ENCODE measurements around the gene TEK.

TEK gene

DNA sequence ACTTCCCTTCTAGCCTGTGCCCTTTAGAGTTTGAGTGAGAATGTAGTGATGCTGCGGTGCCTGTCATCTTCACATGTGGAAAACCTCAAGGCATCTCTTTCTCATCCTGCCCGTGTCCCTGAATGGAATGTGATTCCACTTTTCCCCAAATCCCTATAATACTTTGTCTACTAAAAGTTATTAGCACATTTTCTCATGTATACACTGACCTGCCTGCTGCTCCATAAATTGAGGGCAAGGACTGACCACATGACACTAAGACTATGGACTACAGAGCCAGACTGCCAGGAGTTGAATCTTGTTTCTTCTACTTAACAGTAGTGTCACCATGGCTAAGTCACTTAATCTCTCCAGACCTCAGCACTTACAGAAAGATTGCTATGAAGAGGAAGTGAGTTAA, 93.0 kb downstream of the TEK start:
- TF ChIP-seq, protein P1, sequence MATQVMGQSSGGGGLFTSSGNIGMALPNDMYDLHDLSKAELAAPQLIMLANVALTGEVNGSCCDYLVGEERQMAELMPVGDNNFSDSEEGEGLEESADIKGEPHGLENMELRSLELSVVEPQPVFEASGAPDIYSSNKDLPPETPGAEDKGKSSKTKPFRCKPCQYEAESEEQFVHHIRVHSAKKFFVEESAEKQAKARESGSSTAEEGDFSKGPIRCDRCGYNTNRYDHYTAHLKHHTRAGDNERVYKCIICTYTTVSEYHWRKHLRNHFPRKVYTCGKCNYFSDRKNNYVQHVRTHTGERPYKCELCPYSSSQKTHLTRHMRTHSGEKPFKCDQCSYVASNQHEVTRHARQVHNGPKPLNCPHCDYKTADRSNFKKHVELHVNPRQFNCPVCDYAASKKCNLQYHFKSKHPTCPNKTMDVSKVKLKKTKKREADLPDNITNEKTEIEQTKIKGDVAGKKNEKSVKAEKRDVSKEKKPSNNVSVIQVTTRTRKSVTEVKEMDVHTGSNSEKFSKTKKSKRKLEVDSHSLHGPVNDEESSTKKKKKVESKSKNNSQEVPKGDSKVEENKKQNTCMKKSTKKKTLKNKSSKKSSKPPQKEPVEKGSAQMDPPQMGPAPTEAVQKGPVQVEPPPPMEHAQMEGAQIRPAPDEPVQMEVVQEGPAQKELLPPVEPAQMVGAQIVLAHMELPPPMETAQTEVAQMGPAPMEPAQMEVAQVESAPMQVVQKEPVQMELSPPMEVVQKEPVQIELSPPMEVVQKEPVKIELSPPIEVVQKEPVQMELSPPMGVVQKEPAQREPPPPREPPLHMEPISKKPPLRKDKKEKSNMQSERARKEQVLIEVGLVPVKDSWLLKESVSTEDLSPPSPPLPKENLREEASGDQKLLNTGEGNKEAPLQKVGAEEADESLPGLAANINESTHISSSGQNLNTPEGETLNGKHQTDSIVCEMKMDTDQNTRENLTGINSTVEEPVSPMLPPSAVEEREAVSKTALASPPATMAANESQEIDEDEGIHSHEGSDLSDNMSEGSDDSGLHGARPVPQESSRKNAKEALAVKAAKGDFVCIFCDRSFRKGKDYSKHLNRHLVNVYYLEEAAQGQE (tag by site-specific recombination; IDR thresholded peaks at IDR 0.05): no peak
- TF ChIP-seq GLI2 (tag by site-specific recombination; IDR thresholded peaks at IDR 0.05; ENCODE audit: borderline replicate concordance, low read depth) (no peak), ZNF560 (tag by site-specific recombination; IDR thresholded peaks at IDR 0.05; ENCODE audit: borderline replicate concordance) (no peak), ZNF404 (tag by site-specific recombination; IDR thresholded peaks at IDR 0.05) (no peak), ZNF626 (tag by site-specific recombination; IDR thresholded peaks at IDR 0.05) (no peak), ZBTB8A (tag by site-specific recombination; IDR thresholded peaks at IDR 0.05) (no peak), ZBTB1 (tag by site-specific recombination; IDR thresholded peaks at IDR 0.05) (no peak), ZNF571 (tag by site-specific recombination; IDR thresholded peaks at IDR 0.05) (no peak)
- Histone ChIP-seq H3K27ac (ENCODE audit: extremely low read depth, low read depth, low read length) (no peak overlapping the region), H3K4me3 (ENCODE audit: low read depth, low read length) (no peak overlapping the region), H3K9me3 (ENCODE audit: control insufficient read depth, insufficient read depth, low read depth, low read length) (no peaks in the 10 kb centered on the region), H3K4me1 (ENCODE audit: control insufficient read depth, insufficient read depth, low read length) (no peaks in the 10 kb centered on the region), H3K36me3 (ENCODE audit: control insufficient read depth in 2 of 2, insufficient read depth in 1 of 2, low read length in 2 of 2) (no peaks in the 10 kb centered on the region)
- ChIA-PET POLR2A (no interaction called here), CTCF (interaction anchor here (1.1 kb wide), 1 partner anchor 24 kb away, joined by 3 read pairs; no protein-coding TSS in a partner anchor)

DNA sequence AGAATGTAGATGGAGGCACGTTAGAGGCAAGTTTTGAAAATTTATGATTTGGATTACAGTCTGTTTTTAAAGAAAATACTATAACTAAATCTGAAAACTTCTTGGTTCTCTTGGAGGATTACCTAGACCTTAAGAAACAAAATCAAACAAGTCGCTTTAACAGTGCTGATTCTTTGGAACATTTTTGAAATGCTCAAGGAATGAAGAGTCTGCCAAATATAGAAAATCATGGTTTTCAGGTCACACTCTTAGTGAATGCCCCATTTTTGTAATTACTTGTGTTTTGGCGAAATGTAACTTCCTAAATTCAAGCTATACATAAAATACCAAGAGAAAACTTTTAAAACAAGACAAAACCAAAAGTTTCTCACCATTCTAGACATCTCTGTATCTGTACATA, 94.8 kb downstream of the TEK start:
- H3K4me1 ChIP-seq (ENCODE audit: control insufficient read depth, insufficient read depth, low read length): no peaks in the 10 kb centered on the region
- no peaks in the 10 kb centered on the region for H3K9me3 ChIP-seq (ENCODE audit: control insufficient read depth, insufficient read depth, low read depth, low read length)
- POLR2A ChIA-PET: no interaction called here
- CTCF ChIA-PET: no interaction called here
- H3K27ac ChIP-seq (ENCODE audit: extremely low read depth, low read depth, low read length): no peak overlapping the region
- no peak for TF ChIP-seq GLIS1 (tag by site-specific recombination; IDR thresholded peaks at IDR 0.05)
- no peak for TF ChIP-seq ZNF701 (tag by site-specific recombination; IDR thresholded peaks at IDR 0.05)
- TF ChIP-seq ZNF169 (tag by site-specific recombination; IDR thresholded peaks at IDR 0.05): no peak
- TF ChIP-seq, protein P2, sequence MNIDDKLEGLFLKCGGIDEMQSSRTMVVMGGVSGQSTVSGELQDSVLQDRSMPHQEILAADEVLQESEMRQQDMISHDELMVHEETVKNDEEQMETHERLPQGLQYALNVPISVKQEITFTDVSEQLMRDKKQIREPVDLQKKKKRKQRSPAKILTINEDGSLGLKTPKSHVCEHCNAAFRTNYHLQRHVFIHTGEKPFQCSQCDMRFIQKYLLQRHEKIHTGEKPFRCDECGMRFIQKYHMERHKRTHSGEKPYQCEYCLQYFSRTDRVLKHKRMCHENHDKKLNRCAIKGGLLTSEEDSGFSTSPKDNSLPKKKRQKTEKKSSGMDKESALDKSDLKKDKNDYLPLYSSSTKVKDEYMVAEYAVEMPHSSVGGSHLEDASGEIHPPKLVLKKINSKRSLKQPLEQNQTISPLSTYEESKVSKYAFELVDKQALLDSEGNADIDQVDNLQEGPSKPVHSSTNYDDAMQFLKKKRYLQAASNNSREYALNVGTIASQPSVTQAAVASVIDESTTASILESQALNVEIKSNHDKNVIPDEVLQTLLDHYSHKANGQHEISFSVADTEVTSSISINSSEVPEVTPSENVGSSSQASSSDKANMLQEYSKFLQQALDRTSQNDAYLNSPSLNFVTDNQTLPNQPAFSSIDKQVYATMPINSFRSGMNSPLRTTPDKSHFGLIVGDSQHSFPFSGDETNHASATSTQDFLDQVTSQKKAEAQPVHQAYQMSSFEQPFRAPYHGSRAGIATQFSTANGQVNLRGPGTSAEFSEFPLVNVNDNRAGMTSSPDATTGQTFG (tag by site-specific recombination; IDR thresholded peaks at IDR 0.05; ENCODE audit: borderline replicate concordance): no peak
- no peak for TF ChIP-seq ZNF302 (tag by site-specific recombination; IDR thresholded peaks at IDR 0.05; ENCODE audit: low read depth)
- no peak for TF ChIP-seq ZBTB8A (tag by site-specific recombination; IDR thresholded peaks at IDR 0.05)
- TF ChIP-seq ZNF48 (tag by site-specific recombination; IDR thresholded peaks at IDR 0.05): no peak
- TF ChIP-seq KLF9 (tag by site-specific recombination; IDR thresholded peaks at IDR 0.05; ENCODE audit: low read depth): no peak
- TF ChIP-seq, protein P3, sequence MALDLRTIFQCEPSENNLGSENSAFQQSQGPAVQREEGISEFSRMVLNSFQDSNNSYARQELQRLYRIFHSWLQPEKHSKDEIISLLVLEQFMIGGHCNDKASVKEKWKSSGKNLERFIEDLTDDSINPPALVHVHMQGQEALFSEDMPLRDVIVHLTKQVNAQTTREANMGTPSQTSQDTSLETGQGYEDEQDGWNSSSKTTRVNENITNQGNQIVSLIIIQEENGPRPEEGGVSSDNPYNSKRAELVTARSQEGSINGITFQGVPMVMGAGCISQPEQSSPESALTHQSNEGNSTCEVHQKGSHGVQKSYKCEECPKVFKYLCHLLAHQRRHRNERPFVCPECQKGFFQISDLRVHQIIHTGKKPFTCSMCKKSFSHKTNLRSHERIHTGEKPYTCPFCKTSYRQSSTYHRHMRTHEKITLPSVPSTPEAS (tag by site-specific recombination; IDR thresholded peaks at IDR 0.05): no peak
- no peak for TF ChIP-seq ZBTB20 (tag by site-specific recombination; IDR thresholded peaks at IDR 0.05)
- no peak for TF ChIP-seq ZNF837 (tag by site-specific recombination; IDR thresholded peaks at IDR 0.05)
- H3K4me3 ChIP-seq (ENCODE audit: low read depth, low read length): no peak overlapping the region
- no peaks in the 10 kb centered on the region for H3K36me3 ChIP-seq (ENCODE audit: control insufficient read depth in 2 of 2, insufficient read depth in 1 of 2, low read length in 2 of 2)

All from HEK293 (cell line).